NCI-H128 (cell line): Measurements from ENCODE around the gene GREM2.

ENCODE experiments used
- DNase-seq: peaks from one replicate; lab custom pipeline; 2025; ENCODE audit not compliant: unreplicated experiment; lab: John Stamatoyannopoulos, UW

GREM2 gene

GRCh38 chr1:240501115-240501514, 110.8 kb downstream of the GREM2 start:
- DNase-seq, result no peak

GRCh38 chr1:240500647-240501046, 111.3 kb downstream of the GREM2 start:
- no peak for DNase-seq

- DNase-seq, result no peak
Observed at GRCh38 chr1:240499012-240499411, 112.9 kb downstream of the GREM2 start.

GRCh38 chr1:240498335-240498734, 113.6 kb downstream of the GREM2 start:
- no peak for DNase-seq

- DNase-seq, result no peak
Observed at GRCh38 chr1:240497908-240498307, 114.0 kb downstream of the GREM2 start.

GRCh38 chr1:240496941-240497340, 115.0 kb downstream of the GREM2 start:
- no peak for DNase-seq

GRCh38 chr1:240496356-240496755, 115.6 kb downstream of the GREM2 start:
- no peak for DNase-seq

- no peak for DNase-seq
Observed at GRCh38 chr1:240495601-240496000, 116.4 kb downstream of the GREM2 start.

GRCh38 chr1:240492832-240493440, 119.0 kb downstream of the GREM2 start:
- no peak for DNase-seq

GRCh38 chr1:240491796-240492195, 120.2 kb downstream of the GREM2 start:
- no peak for DNase-seq

GRCh38 chr1:240491156-240491555, 120.8 kb downstream of the GREM2 start:
- DNase-seq, result no peak

GRCh38 chr1:240487493-240487892, 124.5 kb downstream of the GREM2 start:
- DNase-seq, result no peak

- DNase-seq, result no peak
Observed at GRCh38 chr1:240486611-240487010, 125.3 kb downstream of the GREM2 start.

GRCh38 chr1:240484804-240485443, 127.0 kb downstream of the GREM2 start:
- no peak for DNase-seq

GRCh38 chr1:240478536-240478935, 133.4 kb downstream of the GREM2 start:
- no peak for DNase-seq

GRCh38 chr1:240475832-240476231, 136.1 kb downstream of the GREM2 start:
- no peak for DNase-seq

- DNase-seq, result no peak
Observed at GRCh38 chr1:240474133-240474614, 137.8 kb downstream of the GREM2 start.

GRCh38 chr1:240468656-240469055, 143.3 kb downstream of the GREM2 start:
- DNase-seq, result no peak

GRCh38 chr1:240467895-240468294, 144.1 kb downstream of the GREM2 start:
- DNase-seq, result no peak

- DNase-seq, result no peak
Observed at GRCh38 chr1:240466509-240466908, 145.4 kb downstream of the GREM2 start.

- no peak for DNase-seq
Observed at GRCh38 chr1:240465531-240465940, 146.4 kb downstream of the GREM2 start.

GRCh38 chr1:240464099-240464498, 147.9 kb downstream of the GREM2 start:
- DNase-seq, result no peak
